Rectal smooth muscle tissue (tissue), 1 donor: Measurements from ENCODE around the gene DLG2.
"Not testable (repeated sequence)": the region's sequence is repeated elsewhere in the genome, so short reads cannot be mapped to it uniquely, and the experiment has no call there.

Source experiments
- H3K27ac ChIP-seq: one replicate; pipeline ENCODE4 v1.7.0; 2013; ENCODE audit warnings: low read depth, low read length, inconsistent platforms
- H3K27me3 ChIP-seq: one replicate; pipeline ENCODE4 v1.7.0; 2013; ENCODE audit warnings: low read length; ENCODE audit not compliant: control insufficient read depth, insufficient read depth
- H3K36me3 ChIP-seq: one replicate; pipeline ENCODE4 v1.7.0; 2013; ENCODE audit warnings: low read length; ENCODE audit not compliant: control insufficient read depth, insufficient read depth
- H3K4me1 ChIP-seq: one replicate; pipeline ENCODE4 v1.7.0; 2013; ENCODE audit warnings: low read length; ENCODE audit not compliant: control insufficient read depth, insufficient read depth
- H3K4me3 ChIP-seq: one replicate; pipeline ENCODE4 v1.7.0; 2013; ENCODE audit warnings: low read length
- H3K9ac ChIP-seq: one replicate; pipeline ENCODE4 v1.7.0; 2013; ENCODE audit warnings: low read length

DLG2 gene

GRCh38 chr11:83611031-83611430, 2016.1 kb downstream of the DLG2 start:
- H3K27me3 ChIP-seq = no peaks in the 10 kb centered on the region
- H3K4me3 ChIP-seq = no peak overlapping the region
- no peaks in the 10 kb centered on the region for H3K4me1 ChIP-seq
- H3K9ac ChIP-seq = no peak overlapping the region
- no peaks in the 10 kb centered on the region for H3K36me3 ChIP-seq
- H3K27ac ChIP-seq = no peak overlapping the region

GRCh38 chr11:83609191-83609590, 2018.0 kb downstream of the DLG2 start:
- Histone ChIP-seq H3K27ac (no peak overlapping the region), H3K36me3 (no peaks in the 10 kb centered on the region), H3K4me3 (no peak overlapping the region), H3K27me3 (no peaks in the 10 kb centered on the region), H3K9ac (no peak overlapping the region), H3K4me1 (no peaks in the 10 kb centered on the region)

- no peak overlapping the region for H3K4me3 ChIP-seq
Observed at GRCh38 chr11:83608571-83608970, 2018.6 kb downstream of the DLG2 start.

GRCh38 chr11:83601914-83602527, 2025.1 kb downstream of the DLG2 start:
- no peaks in the 10 kb centered on the region for H3K36me3 ChIP-seq
- H3K4me1 ChIP-seq = no peaks in the 10 kb centered on the region
- no peak overlapping the region for H3K4me3 ChIP-seq
- H3K27me3 ChIP-seq = no peaks in the 10 kb centered on the region
- H3K27ac ChIP-seq = no peak overlapping the region
- no peak overlapping the region for H3K9ac ChIP-seq

More at GRCh38 chr11:83608571-83608970, 2018.6 kb downstream of the DLG2 start:
- no peak overlapping the region for H3K9ac ChIP-seq
- H3K27ac ChIP-seq = no peak overlapping the region
- H3K27me3 ChIP-seq = no peaks in the 10 kb centered on the region
- H3K4me1 ChIP-seq = no peaks in the 10 kb centered on the region
- no peaks in the 10 kb centered on the region for H3K36me3 ChIP-seq

GRCh38 chr11:83601201-83601913, 2025.8 kb downstream of the DLG2 start:
- H3K4me3 ChIP-seq = no peak overlapping the region
- H3K4me1 ChIP-seq = no peaks in the 10 kb centered on the region
- no peak overlapping the region for H3K9ac ChIP-seq
- H3K27ac ChIP-seq = no peak overlapping the region
- no peaks in the 10 kb centered on the region for H3K27me3 ChIP-seq
- no peaks in the 10 kb centered on the region for H3K36me3 ChIP-seq

GRCh38 chr11:83600661-83601060, 2026.5 kb downstream of the DLG2 start:
- no peak overlapping the region for H3K9ac ChIP-seq
- no peaks in the 10 kb centered on the region for H3K4me1 ChIP-seq
- H3K27me3 ChIP-seq = no peaks in the 10 kb centered on the region
- no peak overlapping the region for H3K27ac ChIP-seq
- H3K4me3 ChIP-seq = no peak overlapping the region
- no peaks in the 10 kb centered on the region for H3K36me3 ChIP-seq

GRCh38 chr11:83599066-83599465, 2028.1 kb downstream of the DLG2 start:
- no peak overlapping the region for H3K4me3 ChIP-seq
- no peak overlapping the region for H3K9ac ChIP-seq
- H3K4me1 ChIP-seq = no peaks in the 10 kb centered on the region
- no peaks in the 10 kb centered on the region for H3K36me3 ChIP-seq
- no peaks in the 10 kb centered on the region for H3K27me3 ChIP-seq
- no peak overlapping the region for H3K27ac ChIP-seq

- not testable (repeated sequence) for H3K36me3 ChIP-seq, H3K9ac ChIP-seq, H3K4me3 ChIP-seq, H3K4me1 ChIP-seq, H3K27me3 ChIP-seq, H3K27ac ChIP-seq
Observed at GRCh38 chr11:83587797-83588196, 2039.3 kb downstream of the DLG2 start.

GRCh38 chr11:83583757-83584366, 2043.3 kb downstream of the DLG2 start:
- H3K4me3 ChIP-seq = no peak overlapping the region
- no peaks in the 10 kb centered on the region for H3K27me3 ChIP-seq
- H3K9ac ChIP-seq = no peak overlapping the region
- no peaks in the 10 kb centered on the region for H3K4me1 ChIP-seq
- H3K36me3 ChIP-seq = no peaks in the 10 kb centered on the region
- H3K27ac ChIP-seq = no peak overlapping the region

- H3K36me3 ChIP-seq = no peaks in the 10 kb centered on the region
- no peak overlapping the region for H3K9ac ChIP-seq
- H3K27ac ChIP-seq = no peak overlapping the region
- H3K27me3 ChIP-seq = no peaks in the 10 kb centered on the region
- H3K4me3 ChIP-seq = no peak overlapping the region
- H3K4me1 ChIP-seq = no peaks in the 10 kb centered on the region
Observed at GRCh38 chr11:83574519-83574918, 2052.6 kb downstream of the DLG2 start.

- H3K9ac ChIP-seq = no peak overlapping the region
Observed at GRCh38 chr11:83572581-83573496, 2054.3 kb downstream of the DLG2 start.

GRCh38 chr11:83571302-83571701, 2055.8 kb downstream of the DLG2 start:
- Histone ChIP-seq H3K27me3 (no peaks in the 10 kb centered on the region), H3K9ac (no peak overlapping the region), H3K4me1 (no peaks in the 10 kb centered on the region), H3K4me3 (no peak overlapping the region), H3K36me3 (no peaks in the 10 kb centered on the region), H3K27ac (no peak overlapping the region)

More at GRCh38 chr11:83572581-83573496, 2054.3 kb downstream of the DLG2 start:
- no peaks in the 10 kb centered on the region for H3K36me3 ChIP-seq
- H3K27me3 ChIP-seq = no peaks in the 10 kb centered on the region
- H3K4me1 ChIP-seq = no peaks in the 10 kb centered on the region
- H3K4me3 ChIP-seq = no peak overlapping the region
- H3K27ac ChIP-seq = no peak overlapping the region
